Measurements from ENCODE around the gene PER1. TPM values are rescaled to one million over a fixed set of nuclear protein-coding genes. Genes with fewer than 3 reads are reported as not detected.

PER1 gene
- total and polyA plus RNA-seq, 9 of the 15 experiments (the other 6 are each of a cell fraction or from before 2014, with no cell fraction given), result 0.13 to 26.0 (median 3.4) TPM

DNA sequence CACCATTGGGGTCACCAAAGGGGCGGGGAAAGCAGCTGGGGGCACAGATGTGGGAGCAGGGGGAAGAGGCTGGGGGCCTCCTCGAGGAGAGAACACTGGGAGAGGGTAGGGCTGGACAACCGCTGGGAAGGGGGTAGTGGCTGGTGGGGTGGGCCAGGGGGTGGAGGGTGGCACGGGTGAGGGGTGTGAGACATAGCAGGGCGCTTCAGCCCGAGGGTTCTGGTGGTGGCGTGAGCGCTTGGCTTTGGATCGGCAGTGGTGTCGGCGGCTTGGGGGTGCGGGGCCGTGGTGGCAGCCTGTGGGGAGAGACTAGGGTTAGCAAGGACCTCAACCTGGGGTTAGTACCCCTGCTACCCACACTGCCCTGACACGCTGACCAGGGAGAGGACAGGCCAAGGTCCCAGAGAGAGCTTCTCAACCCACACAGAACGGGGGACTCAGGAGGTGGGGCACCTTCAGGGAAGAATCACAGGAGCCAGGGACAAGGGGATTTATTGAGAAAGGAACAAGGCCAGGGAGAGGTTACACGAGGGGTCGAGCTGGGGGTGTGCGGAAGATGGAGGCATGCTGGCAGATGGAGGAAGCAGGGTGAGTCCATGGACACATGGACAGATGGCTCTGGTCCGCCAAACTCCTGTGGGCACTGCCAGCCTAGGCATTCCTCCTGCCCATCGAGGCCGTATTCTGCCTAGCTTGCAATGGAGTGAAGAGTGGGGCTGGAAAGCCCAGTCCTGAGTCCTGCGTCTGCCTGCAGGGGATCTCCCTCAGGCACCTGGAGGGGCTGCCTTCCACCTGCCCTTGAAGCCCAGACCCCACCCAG is 8.4 kb downstream of the PER1 start:
- 93% methylated on average over 3 of the region's 22 CpGs for WGBS (ENCODE audit: insufficient coverage, low coverage, missing lambda C conversion rate)
- ChIA-PET CTCF (ENCODE audit: low intra/inter-chr PET ratio) (no interaction called here), POLR2A (interaction anchor here (0.7 to 1.4 kb wide), 2 partner anchors 17 to 48 kb away, joined by 3 read pairs; no protein-coding TSS in a partner anchor)
- Histone ChIP-seq H2AFZ (ENCODE audit: low read depth, low read length) (no peak overlapping the region), H3K9me1 (ENCODE audit: control insufficient read depth, insufficient read depth, low read length) (no peaks in the 10 kb centered on the region), H3K79me2 (ENCODE audit: control insufficient read depth, insufficient read depth, low read length) (no peaks in the 10 kb centered on the region), H3K4me2 (ENCODE audit: insufficient read depth, low read length) (no peak overlapping the region), H3K27ac (ENCODE audit: extremely low read depth, low read depth, low read length) (no peak overlapping the region), H3K36me3 (ENCODE audit: control insufficient read depth, insufficient read depth, low read length) (peaks cover 70% of the 10 kb centered on the region; the same call in 2 of the 3 replicates), H3K9ac (ENCODE audit: insufficient read depth in 1 of 2, low read depth in 2 of 2, low read length in 2 of 2) (no peak overlapping the region), H3K4me3 (no peak overlapping the region), H3K4me1 (replicated peaks in 1 of 2; ENCODE audit: control insufficient read depth in 2 of 2, insufficient read depth in 2 of 2, low read length in 2 of 2) (peaks cover 0 to 20% of the 10 kb centered on the region in 2 experiments; a peak in 3 of 5 replicates), H4K20me1 (replicated peaks; ENCODE audit: control insufficient read depth, insufficient read depth, low read length) (0 out of 2 replicates have a peak, but pooled peaks cover 2% of the 10 kb centered on the region), H3K27me3 (ENCODE audit: control insufficient read depth in 2 of 2, insufficient read depth in 2 of 2, low read length in 2 of 2) (no peaks in the 10 kb centered on the region), H3K9me3 (replicated peaks; ENCODE audit: control insufficient read depth, insufficient read depth, low read depth, low read length) (no peaks in the 10 kb centered on the region)
- in situ Hi-C loops (cut with MboI), result no loop called here
- no TSS peak for BruUV-seq (replicated peaks)
- intact Hi-C loops (cut with micrococcal nuclease), result no loop called here
- DNase-seq (ENCODE audit: extremely low read depth in 1 of 4, low spot score in 3 of 4) (no peak), FAIRE-seq (no peak), ATAC-seq (no peak)
- TF ChIP-seq NR2F6 (CRISPR knock-in tag; IDR thresholded peaks at IDR 0.05) (no peak), RBFOX2 (IDR thresholded peaks at IDR 0.05; ENCODE audit: low read depth, low read length) (0 out of 2 replicates have a peak, but pooled peaks have one; percentile 11)
- TF ChIP-seq, protein P1, sequence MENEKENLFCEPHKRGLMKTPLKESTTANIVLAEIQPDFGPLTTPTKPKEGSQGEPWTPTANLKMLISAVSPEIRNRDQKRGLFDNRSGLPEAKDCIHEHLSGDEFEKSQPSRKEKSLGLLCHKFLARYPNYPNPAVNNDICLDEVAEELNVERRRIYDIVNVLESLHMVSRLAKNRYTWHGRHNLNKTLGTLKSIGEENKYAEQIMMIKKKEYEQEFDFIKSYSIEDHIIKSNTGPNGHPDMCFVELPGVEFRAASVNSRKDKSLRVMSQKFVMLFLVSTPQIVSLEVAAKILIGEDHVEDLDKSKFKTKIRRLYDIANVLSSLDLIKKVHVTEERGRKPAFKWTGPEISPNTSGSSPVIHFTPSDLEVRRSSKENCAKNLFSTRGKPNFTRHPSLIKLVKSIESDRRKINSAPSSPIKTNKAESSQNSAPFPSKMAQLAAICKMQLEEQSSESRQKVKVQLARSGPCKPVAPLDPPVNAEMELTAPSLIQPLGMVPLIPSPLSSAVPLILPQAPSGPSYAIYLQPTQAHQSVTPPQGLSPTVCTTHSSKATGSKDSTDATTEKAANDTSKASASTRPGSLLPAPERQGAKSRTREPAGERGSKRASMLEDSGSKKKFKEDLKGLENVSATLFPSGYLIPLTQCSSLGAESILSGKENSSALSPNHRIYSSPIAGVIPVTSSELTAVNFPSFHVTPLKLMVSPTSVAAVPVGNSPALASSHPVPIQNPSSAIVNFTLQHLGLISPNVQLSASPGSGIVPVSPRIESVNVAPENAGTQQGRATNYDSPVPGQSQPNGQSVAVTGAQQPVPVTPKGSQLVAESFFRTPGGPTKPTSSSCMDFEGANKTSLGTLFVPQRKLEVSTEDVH (IDR thresholded peaks at IDR 0.05; ENCODE audit: low read depth, partially characterized antibody), result no peak

All from K562 (cell line).